ENCODE results near the gene SLC6A12.

Gene SLC6A12

DNA sequence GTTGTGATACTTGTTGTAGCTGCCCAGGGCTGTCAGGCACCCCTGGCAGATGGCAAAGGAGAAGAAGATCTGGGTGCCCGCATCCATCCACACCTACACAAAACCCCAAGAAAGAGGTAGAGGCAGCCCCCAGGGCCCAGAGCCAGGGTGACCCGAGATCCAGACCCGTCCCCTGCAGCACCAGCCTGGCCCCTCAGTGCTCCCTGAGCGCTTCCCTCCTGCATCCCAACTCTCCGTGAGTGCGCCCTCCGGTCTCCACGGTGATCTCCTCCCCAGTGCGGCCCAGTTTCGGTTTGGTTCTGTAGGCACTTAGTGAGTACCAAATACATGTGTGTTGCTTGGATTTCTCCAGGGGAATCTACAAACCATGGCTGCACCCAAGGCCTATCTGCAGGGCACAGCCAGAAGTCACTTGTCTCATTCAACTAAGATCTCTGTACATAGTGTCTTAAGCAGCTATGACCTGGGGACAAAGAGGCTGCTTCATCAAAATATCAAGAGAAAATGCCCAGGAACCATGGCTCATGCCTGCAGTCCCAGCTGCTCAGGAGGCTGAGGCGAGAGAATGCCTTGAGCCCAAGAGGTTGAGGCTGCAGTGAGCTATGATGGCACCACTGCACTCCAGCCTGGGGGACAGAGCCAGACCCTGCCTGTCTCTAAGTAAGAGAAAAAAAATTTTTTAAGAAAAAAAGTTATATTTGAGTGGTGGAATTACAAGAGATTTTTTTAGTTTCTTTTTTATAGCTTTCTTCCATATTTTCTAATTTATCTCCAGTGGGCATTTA, 15.9 kb downstream of the SLC6A12 start:
- TF ChIP-seq, protein P1, sequence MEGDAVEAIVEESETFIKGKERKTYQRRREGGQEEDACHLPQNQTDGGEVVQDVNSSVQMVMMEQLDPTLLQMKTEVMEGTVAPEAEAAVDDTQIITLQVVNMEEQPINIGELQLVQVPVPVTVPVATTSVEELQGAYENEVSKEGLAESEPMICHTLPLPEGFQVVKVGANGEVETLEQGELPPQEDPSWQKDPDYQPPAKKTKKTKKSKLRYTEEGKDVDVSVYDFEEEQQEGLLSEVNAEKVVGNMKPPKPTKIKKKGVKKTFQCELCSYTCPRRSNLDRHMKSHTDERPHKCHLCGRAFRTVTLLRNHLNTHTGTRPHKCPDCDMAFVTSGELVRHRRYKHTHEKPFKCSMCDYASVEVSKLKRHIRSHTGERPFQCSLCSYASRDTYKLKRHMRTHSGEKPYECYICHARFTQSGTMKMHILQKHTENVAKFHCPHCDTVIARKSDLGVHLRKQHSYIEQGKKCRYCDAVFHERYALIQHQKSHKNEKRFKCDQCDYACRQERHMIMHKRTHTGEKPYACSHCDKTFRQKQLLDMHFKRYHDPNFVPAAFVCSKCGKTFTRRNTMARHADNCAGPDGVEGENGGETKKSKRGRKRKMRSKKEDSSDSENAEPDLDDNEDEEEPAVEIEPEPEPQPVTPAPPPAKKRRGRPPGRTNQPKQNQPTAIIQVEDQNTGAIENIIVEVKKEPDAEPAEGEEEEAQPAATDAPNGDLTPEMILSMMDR (conservative IDR thresholded peaks at IDR 0.05; ENCODE audit: low read depth, low read length), result no peak
- H3K4me3 ChIP-seq (ENCODE audit: low read length), result no peak overlapping the region
- no peak for DNase-seq (ENCODE audit: low read depth)

DNA sequence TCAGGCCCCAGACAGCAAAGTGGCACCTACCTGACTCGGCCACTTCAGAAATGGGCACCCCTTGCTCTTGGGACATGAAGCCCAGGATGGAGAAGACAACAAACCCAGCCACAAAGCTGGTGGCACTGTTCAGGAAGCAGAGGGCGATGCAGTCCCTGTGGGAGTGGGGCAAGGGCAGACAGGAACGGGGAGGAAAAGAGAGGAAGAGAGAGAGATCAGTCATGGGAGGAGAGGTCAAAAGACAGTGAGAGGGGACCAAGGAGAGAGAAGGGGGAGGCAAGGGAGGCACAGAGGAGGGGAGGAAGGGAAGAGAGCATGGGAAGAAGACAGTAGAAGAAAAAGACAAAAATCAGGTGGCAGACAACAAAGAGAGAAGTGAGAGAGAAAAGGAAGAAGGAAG, 16.6 kb downstream of the SLC6A12 start:
- DNase-seq (ENCODE audit: low read depth), result no peak
- H3K4me3 ChIP-seq (ENCODE audit: low read length), result no peak overlapping the region
- TF ChIP-seq, protein P1 (conservative IDR thresholded peaks at IDR 0.05; ENCODE audit: low read depth, low read length), result no peak

DNA sequence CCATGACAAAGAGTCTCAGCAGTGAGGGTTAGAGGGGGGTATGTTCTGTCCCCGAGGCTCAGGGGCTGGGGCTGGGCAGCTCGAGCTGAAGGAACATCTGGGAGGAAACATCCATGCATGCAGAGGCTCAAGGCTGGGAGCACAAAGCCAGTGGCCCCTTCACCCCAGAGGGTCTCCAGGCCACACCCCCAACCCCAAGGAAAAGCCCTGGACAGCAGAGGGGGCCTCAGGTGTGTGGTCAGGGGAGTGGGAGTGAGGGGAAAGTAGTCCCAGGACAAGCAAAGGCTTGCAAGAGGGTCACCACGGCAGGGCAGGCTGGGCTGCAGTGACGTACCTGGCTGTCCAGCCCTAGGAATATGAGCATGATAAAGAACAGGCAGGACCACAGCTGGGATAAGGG, 17.5 kb downstream of the SLC6A12 start:
- no peak overlapping the region for H3K4me3 ChIP-seq (ENCODE audit: low read length)
- DNase-seq (ENCODE audit: low read depth), result no peak
- TF ChIP-seq, protein P1 (conservative IDR thresholded peaks at IDR 0.05; ENCODE audit: low read depth, low read length), result no peak

DNA sequence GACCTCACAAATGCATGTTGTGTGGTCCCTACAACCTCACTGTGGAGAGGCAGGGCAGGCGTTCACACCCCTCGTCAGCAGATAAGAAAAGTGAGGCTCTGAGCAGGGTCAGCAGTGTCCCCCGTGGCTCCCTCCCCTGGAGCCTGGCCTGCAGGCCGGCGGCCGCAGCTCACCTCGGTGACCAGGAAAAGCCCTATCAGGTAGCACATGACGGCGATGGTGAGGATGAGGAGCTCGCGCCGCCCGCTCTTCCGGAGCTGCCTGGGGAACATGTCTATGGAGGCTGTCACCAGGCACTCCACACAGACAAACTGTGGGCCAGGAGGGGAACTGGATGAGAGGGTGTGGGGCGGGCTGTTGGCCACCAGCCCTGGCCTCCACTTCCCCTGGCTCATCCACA, 18.0 kb downstream of the SLC6A12 start:
- H3K4me3 ChIP-seq (ENCODE audit: low read length), result no peak overlapping the region
- TF ChIP-seq, protein P1 (conservative IDR thresholded peaks at IDR 0.05; ENCODE audit: low read depth, low read length), result no peak

DNA sequence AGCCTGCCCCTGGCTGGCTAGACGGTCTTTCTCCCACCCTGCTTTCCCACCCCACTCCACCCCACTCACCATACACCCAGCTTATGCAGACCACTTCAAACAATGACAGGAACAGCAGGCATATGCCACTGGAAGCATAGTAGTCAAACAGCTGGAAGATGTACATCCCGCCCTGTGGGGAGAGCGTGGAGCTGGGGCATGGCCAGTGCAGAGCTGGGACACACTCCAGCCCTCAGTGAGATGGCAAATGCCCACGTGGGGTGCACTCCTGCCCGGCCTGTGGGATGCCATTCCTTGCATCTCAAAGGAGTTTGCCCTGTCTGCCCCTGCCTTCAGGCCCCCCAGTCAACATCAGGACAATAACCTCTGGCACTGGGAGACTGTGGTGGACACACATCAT, 18.8 kb downstream of the SLC6A12 start:
- H3K4me3 ChIP-seq (ENCODE audit: low read length), result no peak overlapping the region
- no peak for DNase-seq (ENCODE audit: low read depth)
- TF ChIP-seq, protein P1 (conservative IDR thresholded peaks at IDR 0.05; ENCODE audit: low read depth, low read length), result no peak

More for the DNA sequence above, 18.0 kb downstream of the SLC6A12 start:
- DNase-seq (ENCODE audit: low read depth), result no peak

DNA sequence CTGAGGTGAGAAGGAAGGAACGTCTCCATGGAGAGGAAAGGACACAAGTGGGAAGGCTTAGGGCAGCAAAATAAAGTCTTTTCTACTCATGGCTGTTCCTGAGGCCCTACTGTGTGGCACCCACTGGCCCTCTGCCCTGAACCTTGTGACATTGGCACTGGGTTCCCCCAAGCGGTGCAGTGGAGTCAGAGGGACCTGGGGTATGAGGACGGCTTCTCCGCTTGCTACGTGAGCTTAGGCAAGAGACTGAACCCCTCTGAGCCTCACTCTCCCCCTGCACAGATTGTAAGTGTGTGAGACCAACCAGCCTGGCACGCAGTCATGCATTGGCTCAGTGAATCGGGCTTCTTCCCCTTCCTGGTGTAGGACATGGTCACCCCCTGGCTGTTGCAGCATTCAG, 19.7 kb downstream of the SLC6A12 start:
- TF ChIP-seq, protein P1 (conservative IDR thresholded peaks at IDR 0.05; ENCODE audit: low read depth, low read length), result no peak
- H3K4me3 ChIP-seq (ENCODE audit: low read length), result no peak overlapping the region
- DNase-seq (ENCODE audit: low read depth), result no peak

DNA sequence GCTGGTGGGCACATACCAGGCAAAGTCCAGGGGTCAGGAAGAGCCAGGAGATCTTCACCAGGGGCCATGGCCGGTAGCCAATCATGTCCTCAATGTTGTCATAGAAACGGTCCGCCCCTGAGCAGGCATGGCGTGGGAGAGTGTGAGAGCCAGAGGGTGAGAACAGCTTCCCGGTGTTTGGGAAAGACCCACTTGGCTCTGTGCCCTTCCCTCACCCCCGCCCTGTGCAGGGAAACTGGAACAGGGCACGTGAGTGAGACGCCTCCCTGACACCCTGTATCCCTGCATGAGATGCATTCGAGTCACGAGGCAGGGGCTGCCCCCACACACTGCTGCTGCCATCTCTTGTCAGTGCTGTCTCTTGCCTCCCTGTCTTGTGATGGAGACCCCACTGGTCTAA, 20.7 kb downstream of the SLC6A12 start:
- DNase-seq (ENCODE audit: low read depth), result no peak
- TF ChIP-seq, protein P1 (conservative IDR thresholded peaks at IDR 0.05; ENCODE audit: low read depth, low read length), result no peak
- H3K4me3 ChIP-seq (ENCODE audit: low read length), result no peak overlapping the region

All from retinal pigment epithelial cell (primary cell).